Brain microvascular endothelial cell (primary cell): ENCODE results near the gene ARHGEF12.

Experiments
- DNase-seq: peaks from one replicate; pipeline ENCODE4 v3.0.0-alpha.2; 2020
- H3K27ac ChIP-seq: fragments of 250-450 bp; sonication (Bioruptor Pico); 2 replicates; pipeline ENCODE4 v1.5.1; 2020; ENCODE audit warnings: mild to moderate bottlenecking, moderate library complexity
- H3K27me3 ChIP-seq: fragments of 250-450 bp; sonication (Bioruptor Pico); replicated peaks from 2 replicates; pipeline ENCODE4 v1.5.1; 2020; ENCODE audit warnings: mild to moderate bottlenecking
- H3K36me3 ChIP-seq: fragments of 250-450 bp; sonication (Bioruptor Pico); replicated peaks from 2 replicates; pipeline ENCODE4 v1.5.1; 2020; ENCODE audit warnings: mild to moderate bottlenecking
- H3K4me3 ChIP-seq: 2 replicates; pipeline ENCODE4 v1.5.1; 2011; ENCODE audit warnings: low read depth, mild to moderate bottlenecking, control low read depth, low read length, moderate library complexity
- in situ Hi-C: cut with HindIII; loops from 2 replicates; pipeline ENCODE4 v1.10.0; 2017; ENCODE audit warnings: low sequenced_read_pairs, low pct_ligation_motif_present
- TF ChIP-seq, protein P1 (sequence below): IDR thresholded peaks from 2 replicates; pipeline ENCODE4 v1.5.1; 2011; ENCODE audit warnings: low read depth, mild to moderate bottlenecking, moderate library complexity, low read length, control low read depth, inconsistent platforms; ENCODE audit errors: missing control alignments

Gene ARHGEF12

GRCh38 chr11:120522736-120523135 is 186.5 kb downstream of the ARHGEF12 start:
- in situ Hi-C loops = loop anchor here (25.0 kb wide), 1 partner anchor 165 kb away; no protein-coding TSS in a partner anchor
- H3K27me3 ChIP-seq = no peaks in the 10 kb centered on the region
- TF ChIP-seq, protein P1, sequence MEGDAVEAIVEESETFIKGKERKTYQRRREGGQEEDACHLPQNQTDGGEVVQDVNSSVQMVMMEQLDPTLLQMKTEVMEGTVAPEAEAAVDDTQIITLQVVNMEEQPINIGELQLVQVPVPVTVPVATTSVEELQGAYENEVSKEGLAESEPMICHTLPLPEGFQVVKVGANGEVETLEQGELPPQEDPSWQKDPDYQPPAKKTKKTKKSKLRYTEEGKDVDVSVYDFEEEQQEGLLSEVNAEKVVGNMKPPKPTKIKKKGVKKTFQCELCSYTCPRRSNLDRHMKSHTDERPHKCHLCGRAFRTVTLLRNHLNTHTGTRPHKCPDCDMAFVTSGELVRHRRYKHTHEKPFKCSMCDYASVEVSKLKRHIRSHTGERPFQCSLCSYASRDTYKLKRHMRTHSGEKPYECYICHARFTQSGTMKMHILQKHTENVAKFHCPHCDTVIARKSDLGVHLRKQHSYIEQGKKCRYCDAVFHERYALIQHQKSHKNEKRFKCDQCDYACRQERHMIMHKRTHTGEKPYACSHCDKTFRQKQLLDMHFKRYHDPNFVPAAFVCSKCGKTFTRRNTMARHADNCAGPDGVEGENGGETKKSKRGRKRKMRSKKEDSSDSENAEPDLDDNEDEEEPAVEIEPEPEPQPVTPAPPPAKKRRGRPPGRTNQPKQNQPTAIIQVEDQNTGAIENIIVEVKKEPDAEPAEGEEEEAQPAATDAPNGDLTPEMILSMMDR = no peak

DNA sequence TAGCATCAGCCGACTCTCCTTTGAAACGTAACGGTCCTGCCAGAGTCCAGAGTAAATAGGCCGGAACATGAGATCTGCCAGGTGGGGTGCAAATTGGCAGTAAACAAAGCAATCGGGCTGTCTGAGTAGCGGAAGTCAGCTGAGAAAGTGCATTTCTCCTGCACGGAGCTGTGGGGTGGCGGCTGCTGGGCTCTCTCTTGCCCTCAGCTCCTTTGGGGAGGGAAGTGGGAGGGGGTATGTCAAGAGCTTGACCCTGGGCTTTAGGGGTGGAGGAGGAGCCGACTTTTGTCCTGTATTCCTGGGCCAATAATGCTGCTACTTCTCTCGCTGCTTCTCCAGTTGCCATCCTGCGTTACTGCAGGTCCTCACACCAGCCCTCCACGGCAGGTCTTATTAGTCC is 187.0 kb downstream of the ARHGEF12 start:
- in situ Hi-C loops = loop anchor here (25.0 kb wide), 1 partner anchor 164 kb away; no protein-coding TSS in a partner anchor
- Histone ChIP-seq H3K36me3 (no peaks in the 10 kb centered on the region), H3K27ac (no peak overlapping the region), H3K27me3 (no peaks in the 10 kb centered on the region), H3K4me3 (no peak overlapping the region)
- no peak for DNase-seq
- TF ChIP-seq, protein P1 = no peak

More at GRCh38 chr11:120522736-120523135, 186.5 kb downstream of the ARHGEF12 start:
- no peak for DNase-seq
- H3K4me3 ChIP-seq = no peak overlapping the region
- H3K27ac ChIP-seq = no peak overlapping the region
- H3K36me3 ChIP-seq = no peaks in the 10 kb centered on the region

DNA sequence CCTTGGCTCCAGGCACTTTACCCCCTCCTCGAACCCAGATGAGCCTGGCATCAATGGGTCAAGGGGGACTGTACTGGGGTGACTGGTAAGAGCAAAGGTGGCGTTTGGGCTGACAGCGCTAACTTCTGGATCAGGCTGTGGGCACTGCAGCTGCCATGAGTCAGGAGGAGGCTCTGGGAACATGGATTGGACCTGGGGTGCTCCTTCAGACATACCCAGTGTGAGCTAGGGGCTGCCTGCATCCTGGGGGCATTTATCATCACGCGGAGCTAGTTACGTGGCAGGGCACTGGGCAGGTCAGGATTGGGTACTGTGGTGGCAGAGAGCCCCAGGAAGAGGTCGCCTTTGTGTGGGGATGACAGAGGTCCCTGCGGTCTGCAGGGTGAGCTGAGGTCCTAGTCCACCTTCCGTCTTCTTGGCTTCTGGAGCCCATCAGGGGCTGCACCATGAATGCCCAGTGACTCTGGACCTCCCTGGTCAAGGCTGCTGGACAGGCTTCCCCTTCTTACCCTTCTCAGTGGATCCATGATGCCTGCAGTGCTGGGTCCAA is 188.4 kb downstream of the ARHGEF12 start:
- Histone ChIP-seq H3K36me3 (no peaks in the 10 kb centered on the region), H3K27ac (no peak overlapping the region), H3K4me3 (no peak overlapping the region), H3K27me3 (no peaks in the 10 kb centered on the region)
- in situ Hi-C loops = loop anchor here (25.0 kb wide), 1 partner anchor 163 kb away; no protein-coding TSS in a partner anchor
- no peak for DNase-seq
- TF ChIP-seq, protein P1 = no peak

- Histone ChIP-seq H3K27ac (no peak overlapping the region), H3K4me3 (no peak overlapping the region), H3K27me3 (no peaks in the 10 kb centered on the region), H3K36me3 (no peaks in the 10 kb centered on the region)
- DNase-seq = no peak
- in situ Hi-C loops = no loop called here
- TF ChIP-seq, protein P1 = no peak
Measured at GRCh38 chr11:120525261-120526171, 189.3 kb downstream of the ARHGEF12 start.

DNA sequence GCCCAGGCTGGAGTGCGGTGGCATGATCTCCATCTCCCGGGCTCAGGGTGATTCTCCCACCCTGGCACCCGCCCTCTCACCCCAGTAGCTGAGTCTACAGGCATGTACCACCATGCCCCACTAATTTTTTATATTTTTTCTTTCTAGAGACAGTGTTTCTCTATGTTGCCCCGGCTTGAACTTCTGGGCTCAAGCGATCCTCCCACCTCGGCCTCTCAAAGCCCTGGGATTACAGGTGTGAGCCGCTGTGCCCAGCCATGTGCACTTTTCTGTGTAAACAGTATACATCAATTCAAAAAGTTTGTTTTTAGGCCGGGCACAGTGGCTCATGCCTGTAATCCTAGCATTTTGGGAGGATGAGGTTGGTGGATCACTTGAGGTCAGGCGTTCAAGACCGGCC is 190.0 kb downstream of the ARHGEF12 start:
- H3K36me3 ChIP-seq = no peaks in the 10 kb centered on the region
- H3K27me3 ChIP-seq = no peaks in the 10 kb centered on the region
- DNase-seq = no peak
- H3K4me3 ChIP-seq = no peak overlapping the region
- TF ChIP-seq, protein P1 = no peak
- no peak overlapping the region for H3K27ac ChIP-seq
- in situ Hi-C loops = no loop called here
